Mesenteric fat pad (tissue), 1 donor: ENCODE data around the gene THUMPD1. TPM values are rescaled to one million over a fixed set of nuclear protein-coding genes. Genes with fewer than 3 reads are reported as not detected.
"Not testable (repeated sequence)": the region's sequence is repeated elsewhere in the genome, so short reads cannot be mapped to it uniquely, and the experiment has no call there.

Source experiments
- DNase-seq: peaks from one replicate; pipeline ENCODE4 v3.0.0-alpha.2; 2020; ENCODE audit warnings: low spot score
- long read RNA-seq: library from polyadenylated mRNA; unstranded; transcript quantifications from one replicate; pipeline ENCODE4 v2.0.0, GENCODE V29; 2020
- total RNA-seq: library from RNA; stranded (reverse); fragmentation: NEBNext Ultra II Directional; extraction: Animal tissue kit (Norgen Biotek cat#: 25700); gene quantifications from one replicate; pipeline ENCODE4 v1.2.1, GENCODE V29; 2021
- donor health status: DM: yes; HTN: yes; CAD: no.

Gene THUMPD1, protein sequence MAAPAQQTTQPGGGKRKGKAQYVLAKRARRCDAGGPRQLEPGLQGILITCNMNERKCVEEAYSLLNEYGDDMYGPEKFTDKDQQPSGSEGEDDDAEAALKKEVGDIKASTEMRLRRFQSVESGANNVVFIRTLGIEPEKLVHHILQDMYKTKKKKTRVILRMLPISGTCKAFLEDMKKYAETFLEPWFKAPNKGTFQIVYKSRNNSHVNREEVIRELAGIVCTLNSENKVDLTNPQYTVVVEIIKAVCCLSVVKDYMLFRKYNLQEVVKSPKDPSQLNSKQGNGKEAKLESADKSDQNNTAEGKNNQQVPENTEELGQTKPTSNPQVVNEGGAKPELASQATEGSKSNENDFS
- 26.1 TPM for total RNA-seq
- long read RNA-seq, full-length matches to known transcripts: 96 of 118 reads
- long read RNA-seq, partial matches to known transcripts: 7 of 118 reads
- long read RNA-seq, other reads (novel, unspliced or antisense): 15 of 118 reads

DNA sequence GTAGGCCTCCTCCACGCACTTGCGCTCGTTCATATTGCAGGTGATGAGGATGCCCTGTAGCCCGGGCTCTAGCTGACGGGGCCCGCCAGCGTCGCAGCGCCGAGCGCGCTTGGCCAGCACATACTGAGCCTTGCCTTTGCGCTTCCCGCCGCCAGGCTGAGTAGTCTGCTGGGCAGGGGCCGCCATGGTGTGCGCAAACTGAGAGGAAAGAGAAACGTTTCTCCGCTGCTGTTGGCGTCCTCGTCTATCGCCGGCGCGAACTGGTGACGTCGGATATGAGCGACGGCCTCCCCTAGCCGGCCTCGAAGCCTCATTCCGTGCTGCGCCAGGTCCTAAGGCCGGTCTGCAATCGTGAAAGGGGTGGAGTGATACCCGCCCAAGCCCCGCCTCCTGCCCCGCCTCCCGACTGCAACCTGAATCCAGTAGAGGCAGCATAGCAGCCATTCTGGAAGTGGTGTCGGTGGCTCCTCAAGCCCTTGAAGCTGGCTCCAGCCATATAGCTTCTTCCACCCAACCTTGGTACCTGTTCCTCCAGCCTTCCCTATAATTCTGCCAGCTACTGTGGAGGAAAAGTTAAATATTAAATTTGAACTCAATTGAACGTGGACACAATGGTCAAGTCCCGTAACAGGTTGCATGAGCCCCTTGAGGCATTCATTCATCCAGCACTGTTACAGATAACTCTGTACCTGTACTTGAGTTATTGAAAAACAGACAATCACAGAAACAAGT lies at the start of gene THUMPD1:
Gene THUMPD1, minus strand, starts transcription at position 265 of the 732 bp plus-strand sequence. Its CDS starts 79 bp downstream, at position 186.
- DNase-seq: peak; percentile 97

DNA sequence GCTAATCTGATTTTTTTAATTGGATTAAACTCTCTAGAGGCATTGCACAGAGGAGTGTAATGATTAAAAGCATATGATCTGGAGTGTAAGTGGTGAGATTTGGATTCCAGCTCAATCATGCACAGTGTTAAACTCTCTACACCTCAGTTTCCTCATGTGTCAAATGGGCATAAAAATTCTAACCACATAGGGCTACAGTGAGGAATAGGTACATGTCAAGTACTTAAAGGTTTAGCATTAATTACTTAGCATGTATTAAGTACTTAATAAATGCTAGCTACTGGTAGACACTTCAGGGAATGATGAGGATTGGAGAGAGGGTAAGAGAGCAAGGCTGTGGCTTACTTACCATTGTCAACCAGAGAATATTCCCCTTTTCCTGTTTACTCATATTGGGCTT lies 47.5 kb upstream of the THUMPD1 start:
- DNase-seq: no peak

DNA sequence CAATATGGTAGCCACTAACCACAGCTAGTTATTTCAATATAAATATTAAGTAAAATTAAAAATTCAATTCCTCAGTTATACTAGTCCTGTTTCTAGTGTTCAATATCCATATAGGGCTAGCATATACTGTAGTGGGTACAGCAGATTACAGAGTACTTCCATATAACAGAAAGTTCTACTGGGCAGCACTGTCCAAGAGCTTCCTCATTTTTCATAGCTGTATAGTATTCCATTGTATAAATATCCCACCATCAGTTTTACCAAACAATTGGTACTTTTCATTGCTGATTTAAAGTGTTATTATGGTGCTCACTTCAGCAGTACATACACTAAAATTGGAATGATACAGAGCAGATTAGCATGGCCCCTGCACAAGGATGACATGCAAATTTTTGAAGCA lies 42.6 kb upstream of the THUMPD1 start:
- DNase-seq: no peak

DNA sequence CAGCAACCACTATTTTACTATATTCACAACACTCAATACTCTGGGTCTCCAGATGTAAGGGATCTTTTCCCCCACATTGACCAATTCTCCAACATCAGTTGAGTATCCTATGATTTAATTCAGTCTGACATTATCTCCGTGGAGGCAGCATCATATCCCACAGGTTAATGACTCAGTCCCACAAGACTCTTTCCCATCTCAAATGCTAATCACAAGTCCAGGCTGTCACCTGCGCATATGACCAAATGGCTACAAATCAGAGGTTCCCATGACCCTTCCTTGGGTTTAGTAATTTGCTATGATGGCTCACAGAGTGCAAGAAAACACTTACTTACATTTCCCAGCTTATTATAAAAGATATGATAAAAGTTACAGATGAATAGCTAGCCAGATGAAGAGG lies 40.9 kb upstream of the THUMPD1 start:
- no peak for DNase-seq

DNA sequence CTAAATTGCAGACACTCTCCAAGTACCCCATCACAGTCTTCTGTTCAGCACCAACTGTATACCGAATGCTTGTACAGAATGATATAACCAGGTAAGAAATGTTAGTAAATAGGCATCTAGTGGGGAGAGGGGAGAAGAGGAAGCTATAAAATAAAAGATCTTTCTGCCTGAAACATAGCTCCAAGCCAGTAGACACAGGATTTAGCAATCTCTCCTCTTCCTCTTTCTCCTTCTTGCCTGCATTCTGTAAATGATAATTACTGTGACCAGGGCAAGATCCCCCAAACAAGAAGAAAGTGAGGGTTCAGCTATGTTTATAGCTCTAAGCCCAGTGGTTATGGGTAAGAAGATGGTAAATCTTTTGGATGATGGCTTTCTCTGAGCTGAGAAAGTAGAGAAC lies 40.1 kb upstream of the THUMPD1 start:
- no peak for DNase-seq

DNA sequence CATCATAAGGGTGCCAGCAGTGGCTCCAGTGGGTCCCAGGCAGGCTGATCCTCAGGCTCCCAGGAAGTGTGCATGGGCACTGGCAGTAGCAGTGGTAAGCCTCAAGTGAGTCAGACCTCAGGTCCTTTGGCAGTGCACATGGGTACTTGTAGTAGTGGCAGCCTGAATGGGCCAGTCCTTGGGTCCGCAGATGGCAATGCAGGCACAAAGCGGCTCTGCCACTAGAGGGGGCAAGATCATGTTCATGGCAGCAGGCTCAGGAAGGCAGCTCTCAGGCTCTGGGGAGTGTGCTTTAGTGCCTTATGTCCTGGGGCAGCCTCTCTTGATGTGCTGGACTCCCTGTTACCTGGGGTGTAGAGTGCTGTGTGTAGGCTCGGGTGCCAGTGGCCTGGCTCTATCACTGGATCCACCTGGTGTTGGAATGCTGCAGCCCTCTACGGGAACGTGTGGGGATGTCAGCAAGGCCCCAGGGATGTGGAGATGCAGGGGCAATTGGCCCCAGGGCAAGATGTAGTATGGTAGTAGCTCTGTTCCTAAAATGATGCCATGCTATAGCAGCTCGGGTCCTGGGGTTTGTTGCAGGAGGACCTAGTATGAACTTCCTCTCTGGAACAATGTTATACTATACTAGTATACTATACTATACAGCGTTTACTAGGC lies 33.2 kb upstream of the THUMPD1 start:
- no peak for DNase-seq

DNA sequence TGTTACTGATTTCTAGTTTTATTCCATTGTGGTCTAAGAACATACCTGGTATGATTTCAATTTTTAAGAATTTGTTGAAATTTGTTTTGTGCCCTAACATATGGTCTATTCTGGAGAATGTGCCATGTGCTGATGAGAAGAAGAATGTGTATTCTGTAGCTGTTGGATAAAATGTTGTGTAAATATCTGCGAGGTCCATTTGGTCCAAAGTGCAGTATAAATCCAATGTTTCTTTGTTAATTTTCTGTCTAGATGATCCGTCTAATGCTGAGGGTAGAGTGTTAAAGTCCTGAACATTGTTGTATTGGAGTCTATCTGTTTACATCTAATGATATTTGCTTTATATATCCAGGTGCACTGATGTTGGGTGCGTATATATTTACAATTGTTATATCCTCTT lies 32.1 kb upstream of the THUMPD1 start:
- no peak for DNase-seq

DNA sequence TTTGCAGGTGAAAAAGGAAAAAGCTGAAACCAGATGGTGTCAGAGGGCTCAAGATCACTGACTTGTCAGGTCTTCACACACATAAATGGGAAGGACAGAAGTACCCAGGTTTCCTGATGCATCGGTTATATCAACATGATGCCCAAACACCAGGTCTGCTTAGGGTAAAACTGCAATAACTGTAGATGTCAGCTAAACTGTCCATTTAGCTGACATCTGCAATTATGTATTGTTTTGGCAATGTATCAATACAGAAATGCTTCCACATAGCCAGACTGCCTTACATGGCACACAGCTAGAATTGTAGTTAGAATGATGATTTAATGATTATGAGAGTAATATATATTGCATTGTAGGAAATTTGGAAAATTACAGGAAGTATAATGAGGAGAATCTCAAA lies 27.2 kb upstream of the THUMPD1 start:
- DNase-seq: no peak

DNA sequence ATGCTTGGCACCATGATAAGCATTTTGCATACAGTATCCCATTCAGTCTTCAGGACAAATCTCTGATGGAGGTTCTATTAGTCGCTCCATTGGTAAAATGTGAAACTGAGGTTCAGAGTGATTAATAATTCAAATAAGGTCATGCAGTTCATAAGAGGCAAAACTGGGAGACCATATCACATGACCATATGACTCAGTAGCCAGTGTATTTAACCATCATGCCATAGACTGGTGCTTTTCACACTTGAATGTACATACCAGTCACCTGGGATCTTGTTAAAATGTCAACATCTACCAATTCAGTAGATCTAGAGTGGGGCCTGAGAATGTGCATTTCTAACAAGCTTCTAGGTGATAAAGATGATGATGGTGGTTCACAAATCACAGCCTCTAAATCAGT lies 26.5 kb upstream of the THUMPD1 start:
- DNase-seq: no peak

DNA sequence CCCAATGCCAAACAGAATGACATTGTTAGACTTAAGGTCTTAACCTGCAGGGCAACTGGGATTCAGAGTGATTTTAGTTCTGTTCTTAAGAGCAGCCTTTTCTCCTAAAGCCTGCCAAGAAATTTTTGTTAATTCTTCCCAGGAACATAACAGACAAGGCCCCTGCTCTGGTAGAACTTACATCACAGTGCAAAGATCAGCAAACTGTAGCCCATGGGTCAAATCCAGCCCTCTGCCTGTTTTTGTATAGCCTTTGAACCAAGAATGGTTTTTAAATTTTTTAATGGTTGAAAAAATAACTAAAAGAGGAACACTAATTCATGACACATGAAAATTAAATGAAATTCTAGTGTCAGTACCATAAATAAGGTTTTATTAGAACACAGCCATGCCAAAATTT lies 26.0 kb upstream of the THUMPD1 start:
- no peak for DNase-seq

DNA sequence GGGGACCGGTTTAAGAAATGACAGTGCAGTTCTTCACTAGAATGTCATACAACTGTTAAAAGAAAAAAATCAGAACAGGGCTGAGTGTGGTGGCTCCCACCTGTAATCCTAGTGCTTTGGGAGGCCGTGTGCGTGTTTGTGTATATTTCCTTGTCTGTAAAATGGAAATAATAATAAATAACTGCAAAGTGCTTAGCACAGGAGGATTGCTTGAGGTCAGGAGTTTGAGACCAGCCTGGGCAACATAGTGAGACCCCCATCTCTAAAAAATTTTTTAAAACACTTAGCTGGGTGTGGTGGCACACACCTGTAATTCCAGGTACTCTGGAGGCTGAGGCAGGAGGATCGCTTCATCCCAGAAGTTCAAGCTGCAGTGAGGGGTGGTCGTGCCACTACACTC lies 24.7 kb upstream of the THUMPD1 start:
- DNase-seq: no peak

DNA sequence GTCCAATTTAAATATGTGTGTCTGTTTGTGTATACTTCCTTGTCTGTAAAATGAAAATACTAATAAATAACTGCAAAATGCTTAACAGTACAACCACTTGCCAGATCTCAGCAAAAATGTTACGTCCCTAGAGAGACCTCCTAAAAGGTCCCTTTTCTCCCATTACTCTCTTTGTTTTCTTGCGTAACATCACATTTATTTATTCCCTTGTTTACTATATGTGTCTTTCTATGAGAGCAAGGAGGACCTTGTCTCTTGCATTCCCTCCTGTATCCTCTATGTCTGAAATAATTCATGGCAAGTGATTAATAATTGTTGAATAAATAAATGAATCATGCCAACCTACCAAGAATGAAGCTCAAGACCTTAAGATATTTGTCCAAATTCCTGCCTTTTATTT lies 24.1 kb upstream of the THUMPD1 start:
- DNase-seq: no peak

DNA sequence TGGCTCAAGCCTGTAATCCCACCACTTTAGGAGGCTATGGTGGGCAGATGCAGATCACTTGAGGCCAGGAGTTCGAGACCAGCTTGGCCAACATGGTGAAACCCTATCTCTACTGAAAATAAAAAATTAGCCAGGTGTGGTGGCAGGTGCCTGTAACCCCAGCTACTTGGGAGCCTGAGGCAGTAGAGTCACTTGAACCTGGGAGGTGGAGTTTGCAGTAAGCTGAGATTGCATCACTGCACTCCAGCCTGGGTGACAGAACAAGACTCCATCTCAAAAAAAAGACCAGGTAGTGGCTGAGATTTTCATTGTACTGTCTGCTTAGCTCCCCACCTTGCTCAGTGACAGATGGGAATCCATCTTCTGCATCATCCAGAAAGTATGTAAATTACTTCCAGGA lies 22.8 kb upstream of the THUMPD1 start:
- not testable (repeated sequence) for DNase-seq

DNA sequence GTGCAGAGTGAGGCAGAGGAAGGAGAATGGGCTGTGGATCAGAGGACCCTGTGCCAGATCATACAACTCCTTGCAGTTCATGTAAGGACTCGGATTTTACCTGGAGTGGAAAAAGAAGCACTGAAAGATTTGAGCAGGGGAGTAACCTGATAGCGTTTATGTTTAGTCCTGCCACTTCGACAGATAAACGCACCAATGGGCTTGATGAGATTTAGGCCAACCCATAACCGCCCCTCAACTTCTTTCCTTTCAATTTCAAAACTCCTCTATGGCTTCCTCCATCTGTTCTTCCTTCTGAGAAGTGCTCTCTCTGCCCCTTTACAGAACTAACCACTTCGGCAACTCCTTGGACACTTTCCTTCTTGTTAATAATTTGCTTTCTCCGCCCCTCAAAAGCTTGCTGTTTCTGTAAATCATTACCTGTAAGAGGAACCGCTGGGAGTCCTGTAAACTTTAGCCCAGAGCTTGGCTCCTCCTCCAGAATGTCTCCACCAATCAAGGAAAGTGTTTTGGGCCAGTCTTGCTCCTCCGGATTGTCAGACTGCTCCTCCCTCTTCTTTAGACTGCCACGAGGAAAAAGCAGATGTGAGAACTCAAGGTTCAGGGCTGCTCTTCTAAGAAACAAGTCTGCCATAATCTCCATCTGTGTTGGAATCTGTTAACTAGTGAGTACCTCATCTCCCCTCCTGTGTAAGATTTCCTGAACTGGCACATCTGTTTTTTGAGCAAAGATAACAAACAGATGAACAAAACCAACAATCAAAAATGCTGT lies 22.0 kb upstream of the THUMPD1 start, which contains the start of gene ACSM3:
Gene ACSM3, plus strand, starts transcription at position 554 of the 772 bp plus-strand sequence. CDS start 6,021 bp downstream, outside the sequence.
- DNase-seq: no peak

DNA sequence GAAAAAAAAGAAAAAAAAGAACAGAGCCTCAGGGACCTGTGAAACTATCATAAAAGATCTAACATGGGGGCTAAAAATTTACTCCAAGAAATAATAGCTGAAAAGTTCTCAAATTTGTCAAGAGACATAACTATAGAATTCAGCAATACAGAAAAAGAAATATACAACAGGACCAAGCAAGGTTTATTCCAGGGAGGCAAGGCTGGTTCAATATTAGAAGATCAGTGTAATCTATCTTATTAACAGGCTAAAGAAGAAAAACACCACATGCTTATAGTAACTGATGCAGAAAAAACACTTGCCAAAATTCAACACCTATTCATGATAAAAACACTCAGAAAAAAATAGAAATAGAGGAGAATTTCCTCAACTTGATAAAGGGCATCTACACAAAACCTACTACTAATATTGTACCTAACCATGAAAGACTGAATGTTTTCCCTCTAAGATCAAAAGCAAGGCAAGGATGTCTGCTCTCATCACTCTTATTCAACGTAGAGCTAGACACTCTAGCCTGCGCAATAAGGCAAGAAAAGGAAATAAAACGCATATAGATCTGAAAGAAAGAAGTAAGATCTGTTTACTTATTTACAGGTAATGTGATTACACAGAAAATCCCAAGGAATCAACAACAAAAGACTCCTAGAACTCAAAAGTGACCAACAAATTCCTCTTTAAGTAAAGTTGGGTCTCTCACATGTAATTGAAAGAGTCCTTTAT lies 20.9 kb upstream of the THUMPD1 start:
- no peak for DNase-seq

DNA sequence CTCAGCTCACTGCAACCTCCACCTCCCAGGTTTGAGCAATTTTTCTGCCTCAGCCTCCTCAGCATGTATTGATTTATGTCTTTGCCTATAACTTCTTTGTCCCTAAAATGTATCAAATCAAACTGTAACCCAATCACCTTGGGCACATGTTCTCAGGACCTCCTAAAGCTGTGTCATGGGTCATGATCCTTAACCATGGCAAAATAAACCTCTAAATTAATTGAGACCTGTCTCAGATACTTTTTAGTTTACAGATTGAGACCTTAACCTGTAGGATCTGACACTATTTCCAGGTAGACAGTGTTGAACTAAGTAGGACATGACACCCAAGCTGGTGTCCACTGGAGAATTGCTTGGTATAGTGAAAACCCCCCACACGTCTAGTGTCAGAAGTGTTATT lies 19.6 kb upstream of the THUMPD1 start:
- DNase-seq: no peak

DNA sequence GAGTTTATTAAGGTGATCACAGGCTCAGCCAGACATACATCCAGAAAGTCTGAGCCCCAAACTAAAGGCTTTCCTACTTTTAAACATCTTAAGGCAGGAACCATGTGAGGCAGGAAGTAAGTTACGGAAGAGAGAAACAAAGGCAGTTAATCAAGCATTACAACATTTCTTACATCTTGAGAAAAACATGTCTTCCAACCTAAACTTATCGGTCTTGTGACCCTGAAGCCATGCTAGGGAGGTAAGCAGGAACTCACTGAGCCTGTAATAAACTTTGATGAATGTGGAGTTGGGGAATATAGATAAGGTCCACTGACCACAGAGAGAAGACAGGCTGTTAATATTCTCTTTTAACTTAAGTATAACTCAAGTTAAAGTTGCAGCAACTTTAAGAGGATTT lies 18.7 kb upstream of the THUMPD1 start:
- DNase-seq: no peak

DNA sequence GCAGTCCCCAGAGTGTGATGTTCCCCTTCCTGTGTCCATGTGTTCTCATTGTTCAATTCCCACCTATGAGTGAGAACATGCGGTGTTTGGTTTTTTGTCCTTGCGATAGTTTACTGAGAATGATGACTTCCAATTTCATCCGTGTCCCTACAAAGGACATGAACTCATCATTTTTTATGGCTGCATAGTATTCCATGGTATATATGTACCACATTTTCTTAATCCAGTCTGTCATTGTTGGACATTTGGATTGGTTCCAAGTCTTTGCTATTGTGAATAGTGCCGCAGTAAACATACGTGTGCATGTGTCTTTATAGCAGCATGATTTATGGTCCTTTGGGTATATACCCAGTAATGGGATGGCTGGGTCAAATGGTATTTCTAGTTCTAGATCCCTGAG lies 14.2 kb upstream of the THUMPD1 start:
- not testable (repeated sequence) for DNase-seq

DNA sequence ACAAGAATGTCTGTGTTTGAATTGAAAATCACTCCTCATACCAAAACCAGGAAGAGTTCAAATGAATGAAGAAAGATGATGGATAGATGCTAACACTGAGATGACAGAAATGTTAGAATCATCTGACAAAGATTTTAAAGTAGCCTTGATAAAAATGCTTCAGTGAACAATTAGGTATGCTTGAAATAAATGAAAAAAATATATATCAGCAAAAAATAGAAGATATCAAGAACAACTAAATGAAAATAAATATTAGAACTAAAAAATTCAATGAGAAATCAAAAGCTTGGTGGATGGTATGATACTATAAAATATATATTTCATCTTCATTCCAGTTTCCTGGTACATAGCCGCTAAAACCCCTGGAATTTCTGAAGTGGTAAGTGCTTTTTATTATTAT lies 13.6 kb upstream of the THUMPD1 start:
- no peak for DNase-seq

DNA sequence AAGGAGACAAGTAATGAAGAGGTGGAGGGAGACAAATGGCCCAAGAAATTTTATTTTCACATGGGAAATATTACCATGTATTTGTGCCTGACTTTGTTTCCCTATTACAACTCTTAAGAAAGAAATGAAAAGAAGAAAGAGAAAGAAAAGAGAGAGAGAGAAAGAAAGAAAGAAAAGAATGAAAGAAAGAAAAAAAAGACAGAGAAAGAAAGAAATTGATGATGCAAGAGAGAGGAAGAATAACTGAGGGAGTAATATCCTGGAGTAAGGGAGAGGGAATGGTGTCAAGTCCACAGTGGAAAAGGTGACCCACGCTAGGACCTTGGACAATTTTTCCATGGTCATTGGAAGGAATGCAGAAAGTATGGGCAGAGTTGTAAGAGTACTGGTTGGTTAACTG lies 12.1 kb upstream of the THUMPD1 start:
- DNase-seq: no peak
